Stimulated activated CD4-positive, alpha-beta T cell treated with anti-CD3 and anti-CD28 coated beads, Interleukin-2, amount 100 ng/mL, for 48 hours (primary cell): ENCODE measurements around the gene KCNE4.

Source experiments
- DNase-seq, 2 donors: peaks; one replicate each; pipeline ENCODE4 v3.0.0-alpha.2; 2020

The KCNE4 gene

GRCh38 chr2:223051693-223052289 lies at the start of gene KCNE4:
Gene KCNE4 (plus strand): TSS chr2:223052190. CDS start chr2:223052831, 641 bp downstream.
- no peak for DNase-seq

GRCh38 chr2:223003191-223003590 lies 48.8 kb upstream of the KCNE4 start:
- DNase-seq = no peak

GRCh38 chr2:223005496-223005895 lies 46.5 kb upstream of the KCNE4 start:
- DNase-seq = no peak

GRCh38 chr2:223007531-223007930 lies 44.5 kb upstream of the KCNE4 start:
- DNase-seq = no peak

- no peak for DNase-seq
Observed at GRCh38 chr2:223008162-223008561, 43.8 kb upstream of the KCNE4 start.

- DNase-seq = no peak
Observed at GRCh38 chr2:223008956-223009355, 43.0 kb upstream of the KCNE4 start.

- no peak for DNase-seq
Observed at GRCh38 chr2:223010641-223011040, 41.3 kb upstream of the KCNE4 start.

GRCh38 chr2:223012291-223012690 lies 39.7 kb upstream of the KCNE4 start:
- no peak for DNase-seq

- no peak for DNase-seq
Observed at GRCh38 chr2:223019390-223019930, 32.5 kb upstream of the KCNE4 start.

GRCh38 chr2:223019987-223020717 lies 31.8 kb upstream of the KCNE4 start:
- no peak for DNase-seq

- no peak for DNase-seq
Observed at GRCh38 chr2:223020971-223021675, 30.9 kb upstream of the KCNE4 start.

GRCh38 chr2:223026357-223027110 lies 25.5 kb upstream of the KCNE4 start:
- DNase-seq = no peak

GRCh38 chr2:223027442-223027841 lies 24.5 kb upstream of the KCNE4 start:
- no peak for DNase-seq

GRCh38 chr2:223029287-223029686 lies 22.7 kb upstream of the KCNE4 start:
- DNase-seq = no peak

- no peak for DNase-seq
Observed at GRCh38 chr2:223032187-223033142, 19.5 kb upstream of the KCNE4 start.

GRCh38 chr2:223034221-223034975 lies 17.6 kb upstream of the KCNE4 start:
- no peak for DNase-seq

GRCh38 chr2:223036790-223037444 lies 15.1 kb upstream of the KCNE4 start:
- DNase-seq = no peak

GRCh38 chr2:223037445-223037800 lies 14.6 kb upstream of the KCNE4 start:
- no peak for DNase-seq

- DNase-seq = no peak
Observed at GRCh38 chr2:223039618-223040017, 12.4 kb upstream of the KCNE4 start.

GRCh38 chr2:223040527-223040926 lies 11.5 kb upstream of the KCNE4 start:
- DNase-seq = no peak
